ENCODE measurements around the gene PDXDC1.
"Not testable (repeated sequence)": the region's sequence is repeated elsewhere in the genome, so short reads cannot be mapped to it uniquely, and the experiment has no call there.

Gene PDXDC1

DNA sequence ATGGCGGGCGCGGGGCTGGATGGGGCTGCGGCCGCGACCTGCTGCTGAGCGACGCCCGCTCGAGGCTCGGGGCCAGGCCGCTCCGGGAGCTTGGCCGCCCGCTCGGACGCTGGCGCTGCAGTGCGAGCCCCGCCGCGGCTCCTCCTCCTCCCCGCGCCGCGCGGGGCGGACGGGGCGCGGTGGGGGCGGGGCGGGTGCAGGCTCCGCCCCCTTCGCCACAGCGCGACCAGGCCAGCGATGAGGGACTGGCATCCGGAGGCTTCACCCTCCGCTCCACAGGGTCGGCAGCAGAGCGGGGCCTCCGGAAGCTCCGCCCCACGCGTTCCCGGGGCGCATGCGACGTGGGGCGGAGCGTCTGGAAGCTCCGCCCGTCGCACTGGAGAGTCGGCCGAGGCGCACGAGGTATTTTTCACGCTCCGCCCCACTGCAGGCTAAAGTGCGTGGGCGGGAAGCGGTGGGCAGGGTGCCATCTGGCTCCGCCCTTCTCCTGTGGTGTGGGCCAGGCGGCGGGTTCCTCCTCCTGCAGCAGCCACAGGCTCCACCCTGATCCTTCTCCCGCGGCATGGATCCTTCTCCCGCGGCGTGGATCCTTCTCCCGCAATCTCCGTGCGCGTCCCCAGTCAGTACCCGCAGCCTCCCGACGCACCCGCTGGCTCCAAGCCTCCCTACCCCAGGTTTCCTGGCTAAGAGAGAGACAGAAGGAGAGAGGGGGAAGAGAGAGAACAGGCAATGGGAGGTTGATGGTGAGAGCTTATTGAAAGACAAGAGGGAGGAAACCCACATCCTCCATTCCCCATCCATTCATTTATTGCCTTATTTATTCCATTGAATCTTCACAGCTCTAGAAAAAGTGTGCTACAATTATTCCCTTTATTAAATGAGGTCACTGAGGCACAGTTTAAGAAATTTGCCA, 180.1 kb downstream of the PDXDC1 start:
- not testable (repeated sequence) for H3K23ac ChIP-seq (ENCODE audit: low read length); H2BK12ac ChIP-seq (ENCODE audit: low read length); H3K9ac ChIP-seq (ENCODE audit: low read length); H3K14ac ChIP-seq (ENCODE audit: low read length); H3K36me3 ChIP-seq (ENCODE audit: control insufficient read depth in 1 of 2, insufficient read depth in 2 of 2, low read length in 2 of 2); H3K4ac ChIP-seq (ENCODE audit: low read depth, low read length); H3K9me3 ChIP-seq (ENCODE audit: insufficient read depth, low read depth, low read length); H3K79me1 ChIP-seq (ENCODE audit: low read length); H3K27ac ChIP-seq (ENCODE audit: low read depth, low read length); H4K12ac ChIP-seq (ENCODE audit: low read depth, low read length); H3K18ac ChIP-seq (ENCODE audit: low read length); H3K27me3 ChIP-seq (ENCODE audit: insufficient read depth, low read length); H3K4me1 ChIP-seq (ENCODE audit: control insufficient read depth in 1 of 2, insufficient read depth in 2 of 2, low read length in 2 of 2); H3K79me2 ChIP-seq (ENCODE audit: control insufficient read depth, insufficient read depth, low read length, poor library complexity); H2AK5ac ChIP-seq (ENCODE audit: low read length); H2BK120ac ChIP-seq (ENCODE audit: insufficient read depth, low read length, poor library complexity); H2BK5ac ChIP-seq (ENCODE audit: low read depth, low read length, poor library complexity)
- Histone ChIP-seq H3K4me2 (ENCODE audit: low read length) (peak overlapping the region; percentile 53), H2AFZ (ENCODE audit: insufficient read depth, low read length, poor library complexity) (peak overlapping the region; percentile 78), H4K91ac (ENCODE audit: low read depth, low read length) (peak overlapping the region; percentile 28), H4K8ac (ENCODE audit: low read depth, low read length) (peak overlapping the region; percentile 60), H3K4me3 (ENCODE audit: low read depth, low read length) (peak overlapping the region; percentile 74)
- WGBS (ENCODE audit: extremely low coverage, insufficient coverage, insufficient read length), result no CpG with 5 or more reads among the region's 80 CpGs
- peak; percentile 84 to 87 for DNase-seq

DNA sequence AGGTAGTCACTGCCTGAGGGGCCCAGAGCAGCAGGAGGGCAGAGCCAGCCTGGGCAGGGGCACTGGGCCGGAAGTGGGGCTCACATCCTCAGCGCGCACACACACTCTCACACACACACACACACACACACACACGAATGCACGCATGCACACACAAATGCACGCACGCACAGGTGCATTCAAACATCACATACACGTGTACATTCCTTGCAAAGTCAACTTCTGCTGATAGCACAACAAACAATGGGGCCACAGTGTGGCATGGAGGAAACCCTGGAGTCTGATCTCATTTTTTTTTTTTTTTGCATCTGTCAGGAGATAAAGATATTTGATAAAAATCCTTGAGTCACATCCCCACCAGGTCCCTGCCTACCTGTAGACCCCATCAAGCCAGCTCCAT, 182.8 kb downstream of the PDXDC1 start:
- not testable (repeated sequence) for H3K79me1 ChIP-seq (ENCODE audit: low read length); H4K12ac ChIP-seq (ENCODE audit: low read depth, low read length); H3K27me3 ChIP-seq (ENCODE audit: insufficient read depth, low read length); DNase-seq; H3K18ac ChIP-seq (ENCODE audit: low read length); H3K36me3 ChIP-seq (ENCODE audit: control insufficient read depth in 1 of 2, insufficient read depth in 2 of 2, low read length in 2 of 2); H2BK12ac ChIP-seq (ENCODE audit: low read length); H4K8ac ChIP-seq (ENCODE audit: low read depth, low read length); H3K4me1 ChIP-seq (ENCODE audit: control insufficient read depth in 1 of 2, insufficient read depth in 2 of 2, low read length in 2 of 2); H3K9ac ChIP-seq (ENCODE audit: low read length); H3K79me2 ChIP-seq (ENCODE audit: control insufficient read depth, insufficient read depth, low read length, poor library complexity); H2BK5ac ChIP-seq (ENCODE audit: low read depth, low read length, poor library complexity); H3K23ac ChIP-seq (ENCODE audit: low read length); H2AFZ ChIP-seq (ENCODE audit: insufficient read depth, low read length, poor library complexity); H3K9me3 ChIP-seq (ENCODE audit: insufficient read depth, low read depth, low read length); H4K91ac ChIP-seq (ENCODE audit: low read depth, low read length); H2BK120ac ChIP-seq (ENCODE audit: insufficient read depth, low read length, poor library complexity); H3K4me3 ChIP-seq (ENCODE audit: low read depth, low read length); H3K27ac ChIP-seq (ENCODE audit: low read depth, low read length); H3K14ac ChIP-seq (ENCODE audit: low read length); H2AK5ac ChIP-seq (ENCODE audit: low read length); H3K4ac ChIP-seq (ENCODE audit: low read depth, low read length); H3K4me2 ChIP-seq (ENCODE audit: low read length)
- WGBS (ENCODE audit: extremely low coverage, insufficient coverage, insufficient read length), result no CpG with 5 or more reads among the region's 8 CpGs

- not testable (repeated sequence) for H2AK5ac ChIP-seq (ENCODE audit: low read length); H3K36me3 ChIP-seq (ENCODE audit: control insufficient read depth in 1 of 2, insufficient read depth in 2 of 2, low read length in 2 of 2); H3K79me2 ChIP-seq (ENCODE audit: control insufficient read depth, insufficient read depth, low read length, poor library complexity); H3K79me1 ChIP-seq (ENCODE audit: low read length); H2BK12ac ChIP-seq (ENCODE audit: low read length); H3K9ac ChIP-seq (ENCODE audit: low read length); H3K27me3 ChIP-seq (ENCODE audit: insufficient read depth, low read length); H4K12ac ChIP-seq (ENCODE audit: low read depth, low read length); H2AFZ ChIP-seq (ENCODE audit: insufficient read depth, low read length, poor library complexity); H3K23ac ChIP-seq (ENCODE audit: low read length); H3K4ac ChIP-seq (ENCODE audit: low read depth, low read length); H4K8ac ChIP-seq (ENCODE audit: low read depth, low read length); H3K18ac ChIP-seq (ENCODE audit: low read length); H2BK5ac ChIP-seq (ENCODE audit: low read depth, low read length, poor library complexity); H3K14ac ChIP-seq (ENCODE audit: low read length); H3K9me3 ChIP-seq (ENCODE audit: insufficient read depth, low read depth, low read length); H3K4me3 ChIP-seq (ENCODE audit: low read depth, low read length); H2BK120ac ChIP-seq (ENCODE audit: insufficient read depth, low read length, poor library complexity); H3K27ac ChIP-seq (ENCODE audit: low read depth, low read length); H3K4me1 ChIP-seq (ENCODE audit: control insufficient read depth in 1 of 2, insufficient read depth in 2 of 2, low read length in 2 of 2); DNase-seq; H4K91ac ChIP-seq (ENCODE audit: low read depth, low read length); H3K4me2 ChIP-seq (ENCODE audit: low read length)
- no CpG with 5 or more reads among the region's 5 CpGs for WGBS (ENCODE audit: extremely low coverage, insufficient coverage, insufficient read length)
Observed at GRCh38 chr16:15159671-15160070, 184.8 kb downstream of the PDXDC1 start.

DNA sequence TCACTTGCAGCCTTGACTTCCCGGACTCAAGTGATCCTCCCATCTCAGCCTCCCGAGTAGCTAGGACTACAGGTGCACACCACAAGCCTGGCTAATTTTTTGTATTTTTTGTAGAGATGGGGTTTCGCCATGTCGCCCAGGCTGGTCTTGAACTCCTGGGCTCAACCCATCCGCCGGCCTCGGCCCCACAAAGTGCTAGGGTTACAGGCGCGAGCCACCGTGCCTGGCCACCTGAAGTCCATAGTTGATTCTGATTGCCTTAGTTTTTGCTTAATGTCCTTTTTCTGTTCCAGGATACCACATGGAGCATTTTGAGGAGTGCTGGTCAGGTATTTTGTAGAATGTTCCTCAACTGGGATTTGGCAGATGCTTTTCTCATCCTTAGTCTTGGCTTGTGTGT, 185.7 kb downstream of the PDXDC1 start:
- not testable (repeated sequence) for H3K79me2 ChIP-seq (ENCODE audit: control insufficient read depth, insufficient read depth, low read length, poor library complexity); H2AFZ ChIP-seq (ENCODE audit: insufficient read depth, low read length, poor library complexity); H4K8ac ChIP-seq (ENCODE audit: low read depth, low read length); H3K18ac ChIP-seq (ENCODE audit: low read length); H4K91ac ChIP-seq (ENCODE audit: low read depth, low read length); H3K36me3 ChIP-seq (ENCODE audit: control insufficient read depth in 1 of 2, insufficient read depth in 2 of 2, low read length in 2 of 2); H3K27ac ChIP-seq (ENCODE audit: low read depth, low read length); H3K79me1 ChIP-seq (ENCODE audit: low read length); H3K4me2 ChIP-seq (ENCODE audit: low read length); H3K4me3 ChIP-seq (ENCODE audit: low read depth, low read length); H3K4ac ChIP-seq (ENCODE audit: low read depth, low read length); H3K9me3 ChIP-seq (ENCODE audit: insufficient read depth, low read depth, low read length); H3K4me1 ChIP-seq (ENCODE audit: control insufficient read depth in 1 of 2, insufficient read depth in 2 of 2, low read length in 2 of 2); H2BK120ac ChIP-seq (ENCODE audit: insufficient read depth, low read length, poor library complexity); H3K23ac ChIP-seq (ENCODE audit: low read length); H2AK5ac ChIP-seq (ENCODE audit: low read length); H3K27me3 ChIP-seq (ENCODE audit: insufficient read depth, low read length); DNase-seq; H4K12ac ChIP-seq (ENCODE audit: low read depth, low read length); H2BK5ac ChIP-seq (ENCODE audit: low read depth, low read length, poor library complexity); H3K14ac ChIP-seq (ENCODE audit: low read length); H2BK12ac ChIP-seq (ENCODE audit: low read length); H3K9ac ChIP-seq (ENCODE audit: low read length)
- no CpG with 5 or more reads among the region's 10 CpGs for WGBS (ENCODE audit: extremely low coverage, insufficient coverage, insufficient read length)
